BE2C (cell line): Measurements from ENCODE around the gene FGF14.
A peak's percentile ranks its signal among the peaks of the same experiment; 100 is the strongest.

Source experiments
- DNase-seq: peaks from one replicate; pipeline ENCODE4 v3.0.0-alpha.2; 2020
- H3K27me3 ChIP-seq: fragments of 250-450 bp; sonication (Bioruptor Pico); 2 replicates; pipeline ENCODE4 v1.5.1; 2020; ENCODE audit warnings: mild to moderate bottlenecking
- H3K36me3 ChIP-seq: fragments of 250-450 bp; sonication (Bioruptor Pico); 2 replicates; pipeline ENCODE4 v1.5.1; 2020; ENCODE audit warnings: mild to moderate bottlenecking
- H3K4me1 ChIP-seq: fragments of 250-450 bp; sonication (Bioruptor Pico); 2 replicates; pipeline ENCODE4 v1.5.1; 2020
- H3K4me3 ChIP-seq: 2 replicates; pipeline ENCODE4 v1.5.1; 2011; ENCODE audit warnings: low read depth, low read length
- H3K9me3 ChIP-seq: fragments of 250-450 bp; sonication (Bioruptor Pico); 2 replicates; pipeline ENCODE4 v1.5.1; 2020
- CTCF ChIP-seq: IDR thresholded peaks from 2 replicates; pipeline ENCODE4 v1.5.1; 2012; ENCODE audit warnings: mild to moderate bottlenecking, low read depth, low read length

The FGF14 gene

GRCh38 chr13:101795460-101795859, 606.4 kb downstream of the FGF14 start:
- H3K27me3 ChIP-seq = no peaks in the 10 kb centered on the region
- no peak overlapping the region for H3K4me3 ChIP-seq
- DNase-seq = no peak
- no peak for TF ChIP-seq CTCF
- no peaks in the 10 kb centered on the region for H3K9me3 ChIP-seq
- no peaks in the 10 kb centered on the region for H3K36me3 ChIP-seq
- no peaks in the 10 kb centered on the region for H3K4me1 ChIP-seq

GRCh38 chr13:101795025-101795424, 606.8 kb downstream of the FGF14 start:
- Histone ChIP-seq H3K9me3 (no peaks in the 10 kb centered on the region), H3K4me1 (no peaks in the 10 kb centered on the region), H3K27me3 (no peaks in the 10 kb centered on the region), H3K4me3 (no peak overlapping the region), H3K36me3 (no peaks in the 10 kb centered on the region)
- no peak for TF ChIP-seq CTCF
- DNase-seq = no peak

GRCh38 chr13:101792189-101792588, 609.7 kb downstream of the FGF14 start:
- no peaks in the 10 kb centered on the region for H3K36me3 ChIP-seq
- TF ChIP-seq CTCF = no peak
- no peaks in the 10 kb centered on the region for H3K27me3 ChIP-seq
- no peak for DNase-seq
- H3K4me3 ChIP-seq = no peak overlapping the region
- H3K4me1 ChIP-seq = no peaks in the 10 kb centered on the region; the same call in 1 of the 2 replicates
- no peaks in the 10 kb centered on the region for H3K9me3 ChIP-seq

- peak; percentile 63 for DNase-seq
- Histone ChIP-seq H3K36me3 (no peaks in the 10 kb centered on the region), H3K27me3 (no peaks in the 10 kb centered on the region), H3K4me3 (no peak overlapping the region), H3K4me1 (no peaks in the 10 kb centered on the region; the same call in 1 of the 2 replicates), H3K9me3 (no peaks in the 10 kb centered on the region)
- peak; percentile 80 for TF ChIP-seq CTCF
Measured at GRCh38 chr13:101785858-101786257, 616.0 kb downstream of the FGF14 start.

GRCh38 chr13:101784313-101784712, 617.5 kb downstream of the FGF14 start:
- no peaks in the 10 kb centered on the region for H3K9me3 ChIP-seq
- H3K27me3 ChIP-seq = no peaks in the 10 kb centered on the region
- no peaks in the 10 kb centered on the region for H3K36me3 ChIP-seq
- TF ChIP-seq CTCF = no peak
- no peak overlapping the region for H3K4me3 ChIP-seq
- DNase-seq = no peak
- no peaks in the 10 kb centered on the region; the same call in 1 of the 2 replicates for H3K4me1 ChIP-seq

GRCh38 chr13:101783554-101783953, 618.3 kb downstream of the FGF14 start:
- Histone ChIP-seq H3K4me3 (no peak overlapping the region), H3K36me3 (no peaks in the 10 kb centered on the region), H3K27me3 (no peaks in the 10 kb centered on the region), H3K9me3 (no peaks in the 10 kb centered on the region), H3K4me1 (no peaks in the 10 kb centered on the region; the same call in 1 of the 2 replicates)
- no peak for DNase-seq
- no peak for TF ChIP-seq CTCF
